ENCODE data around the gene MIA.
"Not testable (repeated sequence)": the region's sequence is repeated elsewhere in the genome, so short reads cannot be mapped to it uniquely, and the experiment has no call there.

The MIA gene

DNA sequence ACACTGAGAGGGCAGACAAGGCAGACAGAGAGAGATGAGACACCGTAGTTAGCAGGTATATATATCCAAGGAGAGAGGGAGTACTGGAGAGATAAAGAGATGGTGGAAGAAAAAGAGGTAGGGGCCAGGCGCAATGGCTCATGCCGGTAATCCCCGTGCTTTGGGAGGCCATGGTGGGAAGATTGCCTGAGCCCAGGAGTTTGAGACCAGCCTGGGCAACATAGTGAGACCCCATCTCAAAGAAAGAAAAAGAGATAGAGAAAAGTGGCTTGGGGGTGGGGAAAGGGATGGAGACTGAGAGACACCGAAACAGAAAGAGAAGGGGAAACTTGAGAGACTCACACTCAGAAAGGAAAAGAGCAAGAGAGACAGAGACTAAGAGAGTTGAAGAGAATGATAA lies 5.3 kb downstream of the MIA start:
- DNase-seq (ENCODE audit: low spot score), result no peak

DNA sequence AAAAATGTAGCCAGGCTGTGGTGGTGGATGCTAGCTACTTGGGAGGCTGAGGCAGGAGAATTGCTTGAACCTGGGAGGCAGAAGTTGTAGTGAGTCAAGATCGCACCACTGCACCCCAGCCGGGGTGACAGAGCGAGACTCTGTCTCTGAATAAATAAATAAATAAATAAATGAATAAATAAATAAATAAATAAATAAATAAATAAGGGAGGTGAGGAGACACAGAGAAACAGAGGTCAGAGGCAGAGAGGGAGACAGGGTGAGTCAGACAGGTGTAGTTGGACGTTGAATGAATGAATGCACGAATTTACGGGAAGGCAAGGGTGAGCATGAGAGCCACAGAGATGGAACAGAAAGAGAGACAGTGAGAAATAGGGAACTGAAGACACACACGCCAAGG lies 5.8 kb downstream of the MIA start:
- no peak for DNase-seq (ENCODE audit: low spot score)

DNA sequence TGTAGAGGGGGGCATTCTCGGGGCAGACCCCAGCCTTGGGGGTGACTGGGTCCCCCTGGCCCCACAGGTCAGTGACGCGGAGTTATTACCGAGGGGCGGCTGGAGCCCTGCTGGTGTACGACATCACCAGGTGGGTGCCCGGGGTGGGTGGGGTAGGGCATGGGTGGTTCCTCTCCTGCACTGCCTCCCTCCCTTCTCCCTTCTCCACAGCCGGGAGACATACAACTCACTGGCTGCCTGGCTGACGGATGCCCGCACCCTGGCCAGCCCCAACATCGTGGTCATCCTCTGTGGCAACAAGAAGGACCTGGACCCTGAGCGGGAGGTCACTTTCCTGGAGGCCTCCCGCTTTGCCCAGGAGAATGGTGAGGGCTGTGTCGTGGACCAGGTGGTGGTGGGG lies 8.4 kb downstream of the MIA start:
- DNase-seq (ENCODE audit: low spot score), result no peak

DNA sequence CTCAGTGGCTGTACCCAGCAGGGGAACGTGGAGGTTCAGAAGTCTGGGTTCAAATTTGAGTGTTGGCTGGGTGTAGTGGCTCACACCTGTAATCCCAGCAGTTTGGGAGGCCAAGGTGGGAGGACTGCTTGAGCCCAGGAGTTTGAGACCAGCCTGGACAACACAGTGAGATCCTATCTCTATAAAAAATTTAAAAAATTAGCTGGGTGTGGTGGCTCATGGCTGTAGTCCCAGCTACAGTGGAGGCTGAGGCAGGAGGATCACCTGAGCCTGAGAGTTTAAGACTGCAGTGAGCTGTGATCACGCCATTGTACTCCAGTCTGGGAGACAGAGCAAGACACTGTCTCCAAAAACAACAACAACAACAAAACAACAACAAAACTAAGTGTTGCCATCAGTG lies 8.8 kb downstream of the MIA start:
- DNase-seq (ENCODE audit: low spot score), result not testable (repeated sequence)

DNA sequence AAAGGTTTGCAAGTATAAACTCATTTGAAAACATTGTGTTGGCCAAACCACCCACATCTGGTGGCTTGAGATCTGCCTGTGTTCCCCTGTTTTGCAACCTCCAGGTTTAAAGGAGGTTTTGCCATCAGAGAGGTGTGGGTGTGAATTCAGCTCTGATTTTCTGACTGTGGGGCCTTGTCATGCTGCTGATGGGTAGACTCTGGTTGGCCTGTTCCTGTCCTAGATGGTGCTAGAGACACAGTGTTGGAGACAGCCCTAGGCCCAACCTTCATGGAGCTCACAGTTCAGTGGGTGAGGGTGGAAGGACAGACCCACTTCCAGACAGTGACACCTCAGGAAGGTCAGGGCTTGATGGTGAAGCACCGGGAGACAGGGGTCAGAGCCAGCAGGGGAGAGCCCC lies 10.2 kb downstream of the MIA start:
- DNase-seq (ENCODE audit: low spot score), result no peak

DNA sequence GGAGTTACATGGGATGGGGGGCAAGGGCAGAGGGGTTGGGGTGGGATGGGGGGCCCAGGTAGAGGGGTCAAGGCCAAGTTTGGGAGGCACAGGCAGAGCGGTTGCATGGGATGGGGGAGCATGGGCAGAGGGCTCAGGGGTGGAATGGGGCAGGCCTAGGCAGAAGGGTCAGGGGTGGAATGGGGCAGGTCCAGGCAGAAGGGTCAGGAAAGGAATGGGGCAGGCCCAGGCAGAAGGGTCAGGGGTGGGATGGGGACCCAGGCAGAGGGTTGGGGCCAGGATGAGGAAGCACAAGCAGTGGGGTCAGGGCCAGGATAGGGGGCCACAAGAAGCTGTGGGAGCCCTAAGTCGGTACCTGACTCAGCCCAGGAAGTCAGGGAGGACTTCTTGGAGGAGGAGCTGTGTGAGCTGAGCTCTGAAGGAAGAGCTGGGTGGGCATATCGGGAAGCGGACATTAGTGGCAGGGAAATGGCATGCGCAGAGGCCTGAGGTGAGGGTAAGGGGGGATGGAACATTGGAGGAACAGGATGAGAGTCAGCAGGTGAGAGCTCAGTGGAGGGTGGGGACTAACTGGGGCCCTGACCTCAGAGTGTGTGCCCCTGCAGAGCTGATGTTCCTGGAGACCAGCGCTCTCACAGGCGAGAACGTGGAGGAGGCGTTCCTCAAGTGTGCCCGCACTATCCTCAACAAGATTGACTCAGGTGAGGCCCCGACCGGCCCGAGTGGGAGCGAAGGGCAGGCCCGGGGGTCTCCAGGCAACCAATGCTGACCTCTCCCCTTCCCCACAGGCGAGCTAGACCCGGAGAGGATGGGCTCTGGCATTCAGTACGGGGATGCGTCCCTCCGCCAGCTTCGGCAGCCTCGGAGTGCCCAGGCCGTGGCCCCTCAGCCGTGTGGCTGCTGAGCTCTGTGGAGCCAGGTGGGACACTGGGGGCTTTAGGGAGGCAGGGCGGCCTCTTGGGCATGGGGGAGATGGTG lies 11.0 kb downstream of the MIA start:
- no peak for DNase-seq (ENCODE audit: low spot score)

DNA sequence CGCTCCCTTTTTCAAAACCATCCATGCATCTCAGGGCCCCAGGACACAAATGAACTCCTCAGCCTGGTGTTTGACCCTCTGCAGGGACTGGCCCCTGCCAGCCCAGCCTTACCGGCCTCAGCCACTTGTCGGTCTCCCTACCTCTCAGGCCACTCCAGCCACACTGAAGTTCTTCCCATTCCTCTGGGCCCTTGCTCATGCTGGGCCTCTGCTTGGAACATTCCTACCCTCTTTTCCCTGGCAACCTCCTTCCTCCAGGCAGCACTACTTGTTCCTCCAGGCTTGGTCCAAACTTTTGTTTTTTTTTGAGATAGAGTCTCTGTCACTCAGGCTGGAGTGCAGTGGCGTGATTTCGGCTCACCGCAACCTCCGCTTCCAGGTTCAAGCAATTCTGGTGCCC lies 16.0 kb downstream of the MIA start:
- no peak for DNase-seq (ENCODE audit: low spot score)

DNA sequence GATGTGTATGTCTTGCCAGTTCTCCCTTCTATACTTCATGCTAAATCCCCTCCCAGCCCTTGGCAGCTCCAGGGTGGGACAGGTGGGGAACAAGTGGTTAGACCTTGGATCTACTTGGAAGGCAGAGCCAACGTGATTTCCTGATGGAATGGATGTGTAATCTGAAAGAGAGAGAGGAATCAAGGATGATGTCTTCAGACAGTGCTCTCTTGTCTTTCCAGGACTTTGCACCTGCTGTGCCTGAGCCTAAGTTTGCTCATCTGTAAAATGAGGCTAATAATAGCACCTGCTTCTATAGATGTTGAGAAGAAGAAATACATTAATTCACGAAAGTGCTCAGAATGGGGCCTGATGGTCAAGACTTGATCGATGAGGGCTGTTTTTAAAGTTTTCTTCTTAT lies 16.7 kb downstream of the MIA start:
- no peak for DNase-seq (ENCODE audit: low spot score)

DNA sequence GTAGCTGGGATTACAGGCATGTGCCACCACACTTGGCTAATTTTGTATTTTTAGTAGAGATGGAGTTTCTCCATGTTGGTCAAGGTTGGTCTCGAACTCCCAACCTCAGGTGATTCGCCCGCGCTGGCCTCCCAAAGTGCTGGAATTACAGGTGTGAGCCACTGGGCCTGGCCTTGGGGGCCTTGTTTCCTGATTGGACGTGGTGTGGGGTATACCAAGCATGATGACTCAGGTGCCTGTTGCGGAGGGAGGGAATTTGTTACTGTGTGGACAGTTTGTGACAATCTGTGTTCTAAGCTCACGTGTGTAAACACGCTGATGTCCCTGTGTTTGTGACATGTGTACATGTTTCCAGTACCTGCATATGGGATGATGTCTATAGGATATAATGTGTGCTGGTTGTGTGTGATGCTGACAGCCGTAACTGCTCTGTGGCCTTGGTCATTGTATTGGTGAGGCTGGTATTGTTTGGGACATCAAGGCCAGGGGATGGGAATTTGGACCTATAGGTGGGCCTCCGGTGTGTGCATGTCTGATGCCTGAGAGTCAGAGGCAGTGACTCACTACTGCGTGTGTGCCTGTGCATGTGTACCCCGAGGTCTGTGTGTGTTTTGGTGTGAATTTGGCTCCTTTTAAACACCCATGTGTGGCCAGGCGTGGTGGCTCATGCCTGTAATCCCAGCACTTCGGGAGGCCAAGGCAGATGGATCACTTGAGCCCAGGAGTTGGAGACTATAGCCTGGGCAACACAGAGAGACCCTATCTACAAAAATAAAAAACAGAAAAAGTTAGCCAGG lies 22.0 kb downstream of the MIA start:
- no peak for DNase-seq (ENCODE audit: low spot score)

DNA sequence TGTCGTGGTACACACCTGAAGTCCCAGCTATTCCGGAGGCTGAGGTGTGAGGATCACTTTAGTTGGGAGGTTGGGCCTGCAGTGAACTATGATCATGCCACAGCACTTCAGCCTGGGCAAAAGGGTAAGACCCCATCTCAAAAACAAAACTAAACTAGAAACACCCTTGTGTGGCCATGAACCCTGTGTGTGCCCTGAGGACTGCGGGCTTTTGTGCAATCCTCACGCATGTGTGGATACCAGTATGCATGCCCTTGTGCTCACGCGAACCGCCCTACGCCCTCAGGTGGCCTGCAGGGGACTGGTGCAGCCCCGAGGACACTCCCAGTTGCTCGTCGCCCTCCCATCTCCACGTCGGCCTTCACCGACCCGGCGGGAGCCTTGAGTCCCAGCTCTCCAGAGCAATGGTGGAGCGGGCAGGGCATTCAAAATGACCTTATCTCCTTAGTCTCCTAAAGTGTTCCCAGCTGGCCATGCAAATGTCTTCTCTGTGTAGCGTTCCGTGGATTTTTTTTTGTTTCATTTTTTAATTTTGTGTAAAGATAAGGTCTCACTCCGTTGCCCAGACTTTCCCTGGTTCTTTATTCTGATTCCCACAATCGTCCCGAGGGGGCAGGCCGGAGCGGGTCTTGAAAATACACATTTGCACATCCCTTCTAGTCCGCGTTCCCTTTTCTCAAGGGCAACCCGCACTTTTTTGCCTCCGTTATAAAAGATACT lies 22.8 kb downstream of the MIA start:
- peak; percentile 80 for DNase-seq (ENCODE audit: low spot score)

DNA sequence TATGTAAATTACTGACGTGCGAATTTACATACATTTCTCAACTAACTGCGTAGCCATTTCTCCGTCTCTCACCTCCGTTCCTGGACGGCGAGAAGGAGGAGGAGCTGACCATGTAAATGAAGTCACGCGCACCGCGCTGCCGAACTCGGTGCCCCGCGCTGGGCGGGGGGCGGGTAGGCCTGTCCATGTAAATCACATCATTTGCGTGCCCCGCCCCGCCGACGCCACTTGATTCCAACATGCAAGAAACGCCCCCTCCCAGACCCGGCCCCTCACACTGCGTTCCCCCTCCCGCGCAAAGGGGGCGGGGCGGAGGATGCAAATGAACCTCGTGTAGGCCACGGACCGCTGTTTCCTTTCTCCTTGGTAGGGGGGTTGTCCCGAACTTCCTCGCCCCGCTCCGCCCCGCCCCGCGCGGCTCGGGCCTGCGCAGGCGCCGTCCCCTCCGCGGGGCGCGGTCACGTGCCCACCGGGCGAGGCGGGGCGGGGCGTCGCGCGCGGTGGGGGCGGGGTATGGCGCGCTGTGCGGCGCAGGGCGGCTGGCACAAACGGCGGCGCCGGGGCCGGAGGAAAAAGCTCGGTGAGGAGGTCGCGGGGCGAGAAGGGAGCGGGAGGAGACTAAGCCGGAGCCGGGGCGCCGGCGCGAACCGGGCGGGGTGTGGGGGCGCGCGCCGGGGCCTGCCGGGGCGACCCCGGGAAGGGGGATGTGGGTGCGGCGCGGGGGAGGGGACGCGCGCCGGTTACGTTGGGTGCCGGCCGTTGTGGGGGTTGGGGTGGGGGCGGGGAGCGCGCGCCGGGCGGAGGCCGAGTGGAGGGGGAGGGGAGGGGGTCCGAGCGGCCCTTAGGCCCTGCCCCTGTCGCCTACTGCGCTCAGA lies 23.6 kb downstream of the MIA start, which contains the start of gene EGLN2:
EGLN2 (plus strand) TSS at position 509 of the 875 bp plus-strand sequence. CDS start 1,382 bp downstream, outside the sequence.
- peak; percentile 98 for DNase-seq (ENCODE audit: low spot score)

DNA sequence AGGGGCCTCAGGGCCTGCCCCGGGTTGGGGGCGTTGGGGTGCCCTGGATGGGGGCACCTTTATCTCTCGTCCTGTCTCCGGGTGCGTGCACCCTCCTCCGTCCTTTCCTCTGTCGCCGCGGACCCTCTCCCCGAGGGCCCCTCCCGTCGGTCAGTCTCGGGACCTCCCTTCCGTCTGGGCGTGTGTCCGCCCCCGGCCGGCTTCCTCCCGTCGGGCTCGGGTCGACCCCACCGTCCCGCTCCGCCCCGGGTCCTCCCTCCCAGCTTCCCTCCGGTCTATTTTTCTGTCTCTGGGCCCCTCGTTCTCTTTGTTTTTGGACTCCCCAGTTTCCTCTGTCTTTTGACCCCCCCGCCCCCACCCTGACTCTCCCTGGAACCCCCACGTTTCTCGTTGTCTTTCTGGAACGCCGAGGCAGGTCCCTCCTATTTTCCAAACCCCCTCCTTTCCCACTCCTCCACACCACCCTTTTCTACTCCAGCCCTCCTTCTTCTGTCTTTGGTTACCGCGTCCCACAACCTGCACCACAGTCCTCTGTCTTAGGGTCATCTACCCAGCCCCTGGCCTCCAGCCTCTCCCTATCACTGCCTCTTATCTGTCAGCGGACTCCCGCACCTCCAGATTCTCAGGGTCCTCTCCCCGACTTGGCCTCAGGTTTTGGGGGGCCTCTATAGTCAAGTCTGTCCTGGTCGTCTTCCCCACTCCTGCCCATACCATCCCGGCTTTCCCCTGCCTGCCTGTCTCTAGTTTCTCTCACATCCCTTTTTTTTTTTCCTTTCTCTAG lies 24.4 kb downstream of the MIA start:
- DNase-seq (ENCODE audit: low spot score), result peak; percentile 56

DNA sequence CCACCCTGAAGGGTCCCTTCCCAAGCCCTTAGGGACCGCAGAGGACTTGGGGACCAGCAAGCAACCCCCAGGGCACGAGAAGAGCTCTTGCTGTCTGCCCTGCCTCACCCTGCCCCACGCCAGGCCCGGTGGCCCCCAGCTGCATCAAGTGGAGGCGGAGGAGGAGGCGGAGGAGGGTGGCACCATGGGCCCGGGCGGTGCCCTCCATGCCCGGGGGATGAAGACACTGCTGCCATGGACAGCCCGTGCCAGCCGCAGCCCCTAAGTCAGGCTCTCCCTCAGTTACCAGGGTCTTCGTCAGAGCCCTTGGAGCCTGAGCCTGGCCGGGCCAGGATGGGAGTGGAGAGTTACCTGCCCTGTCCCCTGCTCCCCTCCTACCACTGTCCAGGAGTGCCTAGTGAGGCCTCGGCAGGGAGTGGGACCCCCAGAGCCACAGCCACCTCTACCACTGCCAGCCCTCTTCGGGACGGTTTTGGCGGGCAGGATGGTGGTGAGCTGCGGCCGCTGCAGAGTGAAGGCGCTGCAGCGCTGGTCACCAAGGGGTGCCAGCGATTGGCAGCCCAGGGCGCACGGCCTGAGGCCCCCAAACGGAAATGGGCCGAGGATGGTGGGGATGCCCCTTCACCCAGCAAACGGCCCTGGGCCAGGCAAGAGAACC lies 25.1 kb downstream of the MIA start:
- DNase-seq (ENCODE audit: low spot score), result peak; percentile 29

DNA sequence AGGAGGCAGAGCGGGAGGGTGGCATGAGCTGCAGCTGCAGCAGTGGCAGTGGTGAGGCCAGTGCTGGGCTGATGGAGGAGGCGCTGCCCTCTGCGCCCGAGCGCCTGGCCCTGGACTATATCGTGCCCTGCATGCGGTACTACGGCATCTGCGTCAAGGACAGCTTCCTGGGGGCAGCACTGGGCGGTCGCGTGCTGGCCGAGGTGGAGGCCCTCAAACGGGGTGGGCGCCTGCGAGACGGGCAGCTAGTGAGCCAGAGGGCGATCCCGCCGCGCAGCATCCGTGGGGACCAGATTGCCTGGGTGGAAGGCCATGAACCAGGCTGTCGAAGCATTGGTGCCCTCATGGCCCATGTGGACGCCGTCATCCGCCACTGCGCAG lies 25.7 kb downstream of the MIA start:
- no peak for DNase-seq (ENCODE audit: low spot score)

DNA sequence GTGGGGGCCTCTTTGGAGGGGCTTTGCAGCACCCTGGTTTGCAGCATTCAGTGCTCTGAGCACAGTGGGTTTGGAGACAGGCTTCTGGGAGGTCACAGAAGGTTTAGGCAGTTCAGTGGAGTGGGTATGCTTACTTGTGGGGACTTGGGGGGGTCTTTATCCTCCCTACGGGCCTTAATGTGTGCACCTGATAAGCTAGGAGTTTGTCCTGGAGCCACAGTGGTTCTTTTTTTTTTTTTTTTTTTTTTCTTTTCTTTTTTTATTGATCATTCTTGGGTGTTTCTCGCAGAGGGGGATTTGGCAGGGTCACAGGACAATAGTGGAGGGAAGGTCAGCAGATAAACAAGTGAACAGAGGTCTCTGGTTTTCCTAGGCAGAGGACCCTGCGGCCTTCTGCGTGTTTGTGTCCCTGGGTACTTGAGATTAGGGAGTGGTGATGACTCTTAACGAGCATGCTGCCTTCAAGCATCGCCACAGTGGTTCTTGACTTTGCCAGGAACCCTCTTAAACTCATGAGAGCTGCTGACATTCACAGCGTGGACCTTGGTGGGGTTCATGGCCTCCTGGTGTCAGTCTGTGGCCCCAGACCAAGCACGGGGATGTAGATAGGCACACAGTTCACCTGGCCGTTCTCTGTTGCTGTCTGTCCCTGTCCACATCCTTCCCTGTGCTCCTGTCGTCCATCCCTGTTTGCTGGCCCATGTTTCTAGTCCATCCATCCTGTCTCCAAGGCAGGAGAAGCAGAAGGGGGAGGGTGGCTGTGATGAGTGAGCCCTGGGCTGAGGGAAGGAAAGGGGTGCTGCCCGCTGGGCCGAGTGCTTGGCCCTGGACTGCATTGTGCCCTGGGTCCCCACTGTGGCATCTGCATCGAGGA lies 26.3 kb downstream of the MIA start:
- peak; percentile 50 for DNase-seq (ENCODE audit: low spot score)

DNA sequence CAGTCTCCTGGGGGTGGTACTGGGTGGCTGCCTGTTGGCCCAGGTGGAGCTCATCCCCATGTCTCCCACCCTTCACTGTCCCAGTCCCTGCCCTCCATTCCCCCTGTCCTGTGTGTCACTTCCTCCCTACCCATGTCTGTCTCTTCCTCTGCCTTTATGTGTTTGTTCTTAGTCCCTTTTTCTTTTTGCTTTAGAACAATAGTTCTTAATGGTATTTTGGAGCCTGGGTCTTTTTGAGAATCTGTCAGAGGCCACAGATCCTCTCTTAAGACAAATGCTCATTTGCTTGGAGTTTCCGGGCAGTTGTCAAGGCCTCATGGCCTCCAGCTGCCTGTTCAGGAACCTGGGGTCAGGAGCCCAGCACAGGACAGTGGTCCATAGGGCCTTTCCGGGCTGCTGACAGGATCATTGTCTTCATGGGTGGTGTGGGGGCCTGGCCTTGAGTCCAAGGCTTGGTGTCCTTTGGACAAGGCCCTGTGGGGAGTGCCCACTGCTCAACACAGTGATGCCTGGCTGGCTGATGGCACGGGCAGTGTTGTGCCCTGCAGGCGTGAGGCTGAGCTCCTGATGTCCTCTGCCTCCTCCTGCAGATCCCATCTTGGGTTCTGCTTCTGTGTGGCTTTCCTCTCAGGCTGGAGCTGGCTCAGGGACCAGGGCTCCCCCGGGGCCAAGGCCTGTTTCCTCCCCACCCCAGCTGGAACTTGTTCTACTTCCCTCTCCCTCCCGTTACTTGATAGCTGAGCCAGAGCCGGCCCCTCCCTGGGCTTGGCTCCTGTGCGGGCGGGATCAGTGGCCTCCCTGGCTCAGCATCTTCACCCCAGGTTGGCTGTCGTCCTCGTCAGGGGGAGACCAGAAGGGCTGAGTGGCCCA lies 27.2 kb downstream of the MIA start:
- DNase-seq (ENCODE audit: low spot score), result peak; percentile 66

DNA sequence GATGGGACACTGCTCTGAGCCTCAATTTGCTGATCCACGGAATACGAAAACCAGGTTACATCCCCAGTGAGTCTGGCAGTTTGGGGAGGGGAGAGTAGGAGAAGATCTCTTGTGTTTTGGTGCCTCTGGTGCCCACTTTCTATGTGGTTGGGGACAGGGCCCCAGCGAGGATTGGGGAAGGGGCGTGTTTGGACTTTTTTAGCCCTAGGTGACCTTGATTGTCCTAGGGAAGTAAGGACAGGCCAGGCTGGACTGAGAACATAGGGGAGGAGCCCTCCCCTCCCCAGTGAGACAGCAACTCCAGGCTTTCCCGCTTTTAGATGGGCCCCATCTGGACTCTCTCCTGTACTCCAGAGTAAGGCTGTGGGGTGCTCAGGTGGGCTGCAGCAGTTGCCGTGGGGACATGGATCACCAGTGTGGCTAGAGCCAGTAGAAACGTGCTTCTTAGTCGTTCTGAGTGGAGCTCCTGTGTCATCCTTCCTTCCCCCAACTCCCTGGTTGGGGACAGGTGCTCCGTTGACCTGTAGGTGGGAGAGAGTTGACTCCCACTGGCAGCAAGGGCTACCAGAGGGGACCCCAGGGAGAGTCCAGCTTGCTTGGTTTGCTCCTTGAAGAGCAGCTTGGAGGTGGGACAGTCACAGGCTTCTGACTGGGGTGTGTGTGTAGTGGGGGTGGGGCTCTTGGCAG lies 28.0 kb downstream of the MIA start:
- DNase-seq (ENCODE audit: low spot score), result no peak

Measured in hematopoietic multipotent progenitor cell treated with erythropoietin and hydrocortisone succinate and interleukin-3 and kit ligand, for 17 days (in vitro differentiated cells).